HG03159 (cell line): ENCODE results near the gene GAB2.
"Not testable (repeated sequence)": the region's sequence is repeated elsewhere in the genome, so short reads cannot be mapped to it uniquely, and the experiment has no call there.

Experiments used
- ATAC-seq: cut with Tn5 transposase; IDR thresholded peaks from one replicate; pipeline ENCODE4 v1.9.1; 2021; ENCODE audit warnings: mild to moderate bottlenecking, moderate library complexity; ENCODE audit not compliant: unreplicated experiment

Gene GAB2

GRCh38 chr11:78224906-78225420 is 192.7 kb downstream of the GAB2 start:
- no peak for ATAC-seq

DNA sequence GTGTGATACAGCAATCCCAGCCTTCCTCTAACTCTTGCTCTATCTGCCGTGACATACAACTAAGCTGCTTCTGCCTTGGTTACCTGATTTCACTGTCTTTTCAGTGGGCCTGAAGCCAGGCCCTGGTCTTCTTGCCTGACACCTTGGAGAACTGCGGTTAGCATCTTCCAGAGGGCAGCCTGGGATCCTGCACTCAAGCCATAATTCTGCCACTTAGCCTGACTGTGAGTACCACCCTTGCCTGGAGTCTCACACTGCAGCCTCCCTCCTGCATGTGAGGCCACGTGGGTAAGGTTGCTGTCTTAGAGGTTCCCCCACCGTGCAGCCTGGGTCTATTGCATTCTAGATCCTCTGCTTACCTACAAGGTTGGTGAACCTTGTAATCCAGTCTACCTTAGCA is 193.1 kb downstream of the GAB2 start:
- no peak for ATAC-seq

GRCh38 chr11:78223320-78223954 is 194.2 kb downstream of the GAB2 start:
- ATAC-seq = peak; percentile 73

DNA sequence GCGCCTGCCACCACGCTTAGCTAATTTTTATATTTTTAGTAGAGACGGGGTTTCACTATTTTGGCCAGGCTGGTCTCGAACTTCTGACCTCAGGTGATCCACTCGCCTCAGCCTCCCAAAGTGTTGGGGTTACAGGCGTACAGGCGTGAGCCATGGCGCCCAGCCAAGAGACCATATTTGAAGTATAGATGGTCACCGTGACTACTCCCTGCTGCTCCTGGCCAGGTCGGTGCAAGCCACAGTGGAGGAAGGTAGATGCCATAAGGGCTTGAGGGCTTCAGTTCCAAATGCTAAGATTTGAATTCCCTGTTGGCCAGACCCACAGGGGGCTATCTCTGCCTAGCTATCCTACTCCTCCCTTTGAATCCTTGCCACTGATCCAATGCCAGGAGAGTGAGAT is 194.9 kb downstream of the GAB2 start:
- not testable (repeated sequence) for ATAC-seq

- no peak for ATAC-seq
Measured at GRCh38 chr11:78221396-78222315, 196.0 kb downstream of the GAB2 start.

- ATAC-seq = no peak
Measured at GRCh38 chr11:78220218-78221157, 197.1 kb downstream of the GAB2 start.

- no peak for ATAC-seq
Measured at GRCh38 chr11:78219493-78220217, 198.0 kb downstream of the GAB2 start.

DNA sequence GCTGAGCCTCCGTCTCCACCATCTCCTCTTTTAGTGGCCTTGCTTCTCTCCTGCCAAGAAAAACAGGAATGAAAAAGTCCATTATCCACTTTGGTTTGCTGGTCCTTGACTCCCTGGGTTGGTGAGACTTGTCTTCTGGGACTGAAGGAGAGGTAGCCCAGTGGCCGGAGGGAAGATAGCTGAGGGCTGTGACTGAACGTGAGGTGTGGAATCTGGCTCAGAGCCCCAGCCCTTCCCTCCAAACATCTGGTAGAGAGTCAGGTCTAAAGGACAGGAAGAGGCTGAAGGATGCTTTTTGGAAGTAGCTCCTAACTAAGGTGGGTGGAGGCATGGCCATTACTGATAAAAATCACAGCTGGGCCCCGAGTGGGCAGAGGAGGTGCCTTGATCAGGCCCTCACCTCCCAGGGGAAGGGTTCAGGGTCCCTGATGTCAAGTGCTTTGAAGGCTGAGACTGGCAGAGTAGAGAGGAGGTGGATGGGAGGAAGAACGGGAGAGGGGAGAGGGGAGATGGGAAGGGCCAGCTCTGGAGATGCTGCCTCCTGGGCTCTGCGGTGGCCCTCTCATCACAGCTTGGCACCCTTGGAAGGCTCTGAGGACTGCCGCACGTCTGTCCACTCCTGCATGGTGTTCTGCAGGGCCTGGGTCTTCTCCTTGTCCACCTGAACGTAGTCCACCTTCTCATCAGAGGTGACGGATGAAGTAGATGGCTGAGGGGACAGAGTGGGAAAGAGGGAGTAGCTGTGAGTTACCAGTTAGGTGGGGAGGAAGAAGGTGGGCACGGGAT is 198.7 kb downstream of the GAB2 start:
- ATAC-seq = no peak

DNA sequence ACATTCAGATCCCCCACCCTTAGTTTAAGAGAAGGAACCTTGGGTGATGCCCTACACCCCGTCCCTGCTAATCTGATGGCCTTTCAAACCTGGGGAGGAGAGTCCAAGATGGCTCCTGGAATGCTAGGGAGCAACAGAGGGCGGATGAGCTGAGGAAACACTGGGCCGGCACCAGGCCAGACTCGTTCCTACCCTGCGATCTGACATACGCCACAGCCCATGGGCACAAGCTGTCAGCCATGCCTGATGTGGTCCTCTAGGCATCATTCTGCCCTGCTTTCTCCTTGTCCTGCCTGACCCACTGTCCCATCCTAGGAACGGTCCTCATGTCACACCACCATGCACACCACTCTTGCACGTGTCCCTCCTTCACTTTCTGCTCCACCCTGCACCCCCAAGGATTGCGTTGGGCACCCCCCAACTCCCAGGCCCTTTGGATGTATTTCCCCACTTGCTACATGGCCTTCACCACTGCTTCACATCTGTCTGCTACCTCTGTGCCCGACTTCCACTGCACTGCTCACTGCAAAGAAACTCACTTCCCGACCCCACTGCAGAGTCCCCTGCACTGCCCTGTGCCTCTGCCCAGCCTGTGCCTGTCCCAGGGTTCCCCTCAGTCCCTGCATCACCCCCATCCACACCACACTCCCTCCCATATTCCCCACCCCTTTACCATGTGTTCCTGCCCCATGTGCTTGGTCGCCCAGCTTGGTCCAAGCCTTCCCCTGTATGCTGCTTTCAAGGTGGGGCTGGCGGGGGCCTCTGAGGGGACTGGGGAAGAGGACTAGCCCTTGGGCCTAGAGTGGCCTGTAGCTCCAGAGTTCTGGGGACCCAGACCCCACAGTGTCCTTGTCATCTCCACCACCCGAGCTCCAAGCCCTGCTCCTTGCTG is 199.7 kb downstream of the GAB2 start:
- no peak for ATAC-seq

DNA sequence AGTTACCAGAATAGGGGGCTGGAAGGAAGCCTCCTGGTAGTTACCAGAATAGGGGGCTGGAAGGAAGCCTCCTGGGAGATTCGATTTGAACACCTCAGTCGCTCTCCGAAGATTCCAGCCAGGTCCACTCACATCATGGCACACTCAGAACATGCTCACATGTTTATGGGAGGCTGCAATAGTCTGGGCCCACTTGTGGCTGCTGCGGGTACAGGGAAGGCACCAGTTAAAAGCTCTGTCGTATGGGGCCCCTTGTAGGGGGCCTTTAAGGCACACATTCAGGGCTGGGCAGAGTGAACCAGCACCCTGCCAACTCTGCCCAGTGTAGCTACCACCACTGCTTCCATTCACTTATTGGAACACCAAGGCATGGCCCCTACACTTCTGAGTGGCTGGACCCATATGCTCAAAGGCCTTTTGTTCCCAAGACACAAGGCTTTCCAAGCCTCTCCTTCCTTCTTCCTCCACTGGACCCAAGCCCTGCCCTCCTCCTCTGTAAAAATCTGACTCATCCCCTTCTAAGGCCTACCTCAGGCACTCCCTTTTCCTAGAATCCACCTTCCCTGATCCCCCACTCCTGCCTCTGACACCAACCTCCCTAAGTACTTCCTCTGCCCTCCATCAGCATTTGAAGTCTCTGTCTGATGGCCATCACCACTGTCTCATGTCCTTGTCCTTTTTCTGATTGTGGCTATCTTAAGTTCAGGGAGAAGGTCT is 200.9 kb downstream of the GAB2 start:
- no peak for ATAC-seq

- no peak for ATAC-seq
Measured at GRCh38 chr11:78216021-78216420, 201.6 kb downstream of the GAB2 start.

DNA sequence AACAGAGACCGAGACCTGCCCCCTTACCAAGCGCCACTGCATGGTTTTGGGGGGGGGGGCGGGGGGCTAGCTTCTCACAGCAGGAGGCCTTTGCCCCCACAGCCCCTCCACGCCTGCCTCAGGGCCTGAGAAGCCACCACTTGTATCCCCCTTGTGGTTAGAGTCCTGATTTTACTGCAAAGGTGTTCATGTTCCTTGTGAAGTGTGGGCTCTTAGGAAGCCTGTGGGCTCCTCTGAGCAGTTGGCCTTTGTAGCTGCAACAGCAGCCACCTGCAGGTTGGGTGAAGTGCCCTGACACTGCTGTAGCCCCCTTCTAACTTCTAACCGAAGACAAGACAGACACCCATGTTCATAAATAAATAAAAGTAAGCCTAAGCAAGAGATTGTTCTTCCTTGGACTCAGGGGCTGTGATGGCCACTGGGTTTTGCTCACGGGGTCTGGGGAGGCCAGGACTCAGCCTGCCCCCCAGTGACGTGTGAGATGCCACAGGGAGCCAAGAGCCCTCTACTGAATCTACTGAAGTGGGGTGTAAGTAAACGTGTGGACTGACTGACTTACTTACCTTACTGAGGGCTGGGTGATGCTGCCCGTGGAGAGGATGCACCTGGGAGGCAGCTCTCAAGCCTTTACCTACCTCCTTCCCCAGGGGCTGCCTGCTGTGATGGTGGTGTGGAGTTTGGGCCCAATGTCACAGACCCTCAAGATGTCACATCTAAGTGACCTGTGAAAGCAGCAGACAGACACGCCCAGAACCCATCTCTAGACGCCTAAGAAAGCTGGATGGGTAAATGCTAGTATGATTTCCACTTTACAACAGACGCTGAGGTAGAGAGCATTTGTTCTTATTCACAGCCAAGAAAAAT is 203.1 kb downstream of the GAB2 start:
- no peak for ATAC-seq

GRCh38 chr11:78213526-78214330 is 203.9 kb downstream of the GAB2 start:
- no peak for ATAC-seq

- ATAC-seq = no peak
Measured at GRCh38 chr11:78212586-78213371, 204.8 kb downstream of the GAB2 start.

GRCh38 chr11:78211565-78211964 is 206.1 kb downstream of the GAB2 start:
- ATAC-seq = no peak
